ENCODE results near the gene PARVB.

DNA sequence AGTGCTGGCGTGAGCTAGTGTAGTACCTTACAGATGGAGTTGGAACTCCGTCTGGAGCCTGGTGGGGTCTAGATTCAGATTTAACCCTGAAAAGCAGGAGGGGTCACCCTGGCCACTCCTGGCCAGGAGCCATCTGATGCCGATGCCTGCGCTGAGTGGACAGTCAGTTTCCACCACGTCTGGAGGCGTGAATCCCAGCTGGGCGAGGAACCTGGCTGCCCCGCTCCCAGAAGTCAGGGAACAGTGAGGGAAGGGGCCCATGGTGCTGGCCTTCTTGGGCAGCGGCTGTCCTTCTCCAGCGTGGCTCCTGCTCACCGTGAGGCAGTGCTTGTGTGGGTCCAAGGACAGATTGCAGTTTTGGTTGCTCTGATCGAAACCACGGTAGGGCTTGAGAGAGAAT is 76.3 kb downstream of the PARVB start:
- TF ChIP-seq POLR2A (IDR thresholded peaks at IDR 0.05): no peak
- TF ChIP-seq, protein P1, sequence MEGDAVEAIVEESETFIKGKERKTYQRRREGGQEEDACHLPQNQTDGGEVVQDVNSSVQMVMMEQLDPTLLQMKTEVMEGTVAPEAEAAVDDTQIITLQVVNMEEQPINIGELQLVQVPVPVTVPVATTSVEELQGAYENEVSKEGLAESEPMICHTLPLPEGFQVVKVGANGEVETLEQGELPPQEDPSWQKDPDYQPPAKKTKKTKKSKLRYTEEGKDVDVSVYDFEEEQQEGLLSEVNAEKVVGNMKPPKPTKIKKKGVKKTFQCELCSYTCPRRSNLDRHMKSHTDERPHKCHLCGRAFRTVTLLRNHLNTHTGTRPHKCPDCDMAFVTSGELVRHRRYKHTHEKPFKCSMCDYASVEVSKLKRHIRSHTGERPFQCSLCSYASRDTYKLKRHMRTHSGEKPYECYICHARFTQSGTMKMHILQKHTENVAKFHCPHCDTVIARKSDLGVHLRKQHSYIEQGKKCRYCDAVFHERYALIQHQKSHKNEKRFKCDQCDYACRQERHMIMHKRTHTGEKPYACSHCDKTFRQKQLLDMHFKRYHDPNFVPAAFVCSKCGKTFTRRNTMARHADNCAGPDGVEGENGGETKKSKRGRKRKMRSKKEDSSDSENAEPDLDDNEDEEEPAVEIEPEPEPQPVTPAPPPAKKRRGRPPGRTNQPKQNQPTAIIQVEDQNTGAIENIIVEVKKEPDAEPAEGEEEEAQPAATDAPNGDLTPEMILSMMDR (IDR thresholded peaks at IDR 0.05): no peak

Data from uterus (tissue), 2 donors.